K562 (cell line): ENCODE measurements around the gene CLCNKA. TPM values are rescaled to one million over a fixed set of nuclear protein-coding genes. Genes with fewer than 3 reads are reported as not detected.

ENCODE experiments used
- ARID4B ChIP-seq: sonication (generic); formaldehyde crosslinking; IDR thresholded peaks from 2 replicates; pipeline ENCODE4 v1.8.0; 2022; ENCODE audit warnings: mild to moderate bottlenecking, missing genetic modification reagents
- CCAR2 ChIP-seq: fragments of 200-400 bp; formaldehyde crosslinking; IDR thresholded peaks from 2 replicates; pipeline ENCODE4 v1.6.1; 2017; ENCODE audit warnings: mild to moderate bottlenecking, low read depth, low read length
- CREB3L1 ChIP-seq: fragments of 450-650 bp; IDR thresholded peaks from 2 replicates; pipeline ENCODE4 v1.6.1; 2014; ENCODE audit warnings: low read depth, mild to moderate bottlenecking, moderate library complexity, borderline replicate concordance
- ESRRB ChIP-seq: fragments of 250-450 bp; sonication (Bioruptor Pico); IDR thresholded peaks from 2 replicates; pipeline ENCODE4 v1.5.0; 2020; ENCODE audit warnings: mild to moderate bottlenecking, moderate library complexity, borderline replicate concordance
- GATA2 ChIP-seq: sonication (generic); formaldehyde crosslinking; IDR thresholded peaks from 2 replicates; pipeline ENCODE4 v1.4.0; 2020; ENCODE audit warnings: mild to moderate bottlenecking, missing genetic modification reagents
- GATAD2B ChIP-seq: fragments of 450-650 bp; IDR thresholded peaks from 2 replicates; pipeline ENCODE4 v1.6.1; 2017; ENCODE audit warnings: mild to moderate bottlenecking, borderline replicate concordance
- HDAC2 ChIP-seq: fragments of 450-650 bp; IDR thresholded peaks from 2 replicates; pipeline ENCODE4 v1.6.1; 2016; ENCODE audit warnings: mild to moderate bottlenecking
- HDGF ChIP-seq: fragments of 450-650 bp; IDR thresholded peaks from 2 replicates; pipeline ENCODE4 v1.6.1; 2016
- L3MBTL2 ChIP-seq: fragments of 450-650 bp; IDR thresholded peaks from 2 replicates; pipeline ENCODE4 v1.6.1; 2016; ENCODE audit warnings: mild to moderate bottlenecking, moderate library complexity
- NCOA1 ChIP-seq: fragments of 450-650 bp; IDR thresholded peaks from 2 replicates; pipeline ENCODE4 v1.6.1; 2016; ENCODE audit warnings: low read depth
- NELFE ChIP-seq: IDR thresholded peaks from 2 replicates; pipeline ENCODE4 v1.6.1; 2011; ENCODE audit warnings: mild to moderate bottlenecking; ENCODE audit not compliant: insufficient read depth, insufficient read length
- NRF1 ChIP-seq, 2 experiments: fragments of 450-650 bp; IDR thresholded peaks in 1 of 2; conservative IDR thresholded peaks in 1 of 2; 2 replicates each; pipeline ENCODE4 v1.6.1; 2014; ENCODE audit warnings: mild to moderate bottlenecking in 2 of 2
- RBM17 ChIP-seq: fragments of 200-400 bp; formaldehyde crosslinking; IDR thresholded peaks from 2 replicates; pipeline ENCODE4 v1.6.1; 2017; ENCODE audit warnings: low read depth, mild to moderate bottlenecking, low read length, borderline replicate concordance
- RBM39 ChIP-seq: fragments of 200-400 bp; formaldehyde crosslinking; optimal IDR thresholded peaks from 2 replicates; pipeline ENCODE3; 2018; ENCODE audit warnings: low read depth, low read length
- SIN3A ChIP-seq, 2 experiments: fragments of 150-350 bp in 1 of 2; IDR thresholded peaks; 2 replicates each; pipeline ENCODE4 v1.6.1; 2011 to 2016; ENCODE audit warnings: borderline replicate concordance in 2 of 2, low read depth in 2 of 2, low read length in 2 of 2, mild to moderate bottlenecking in 2 of 2, moderate library complexity in 2 of 2; ENCODE audit not compliant: control insufficient read depth in 1 of 2
- SMAD2 ChIP-seq: fragments of 150-350 bp; IDR thresholded peaks from 2 replicates; pipeline ENCODE4 v1.6.1; 2014; ENCODE audit warnings: low read depth, mild to moderate bottlenecking, low read length
- TAF9B ChIP-seq: fragments of 450-650 bp; IDR thresholded peaks from 2 replicates; pipeline ENCODE4 v1.6.1; 2018; ENCODE audit warnings: mild to moderate bottlenecking; ENCODE audit not compliant: partially characterized antibody
- TARDBP ChIP-seq: fragments of 450-650 bp; IDR thresholded peaks from 2 replicates; pipeline ENCODE4 v1.6.1; 2016
- XRCC3 ChIP-seq: fragments of 450-650 bp; IDR thresholded peaks from 2 replicates; pipeline ENCODE4 v1.6.1; 2017; ENCODE audit warnings: mild to moderate bottlenecking, moderate library complexity
- ZNF395 ChIP-seq: fragments of 200-800 bp; sonication (Bioruptor generic); IDR thresholded peaks from 2 replicates; pipeline ENCODE4 v1.6.1; 2017; ENCODE audit warnings: missing genetic modification characterization, missing compliant biosample characterization
- ZNF655 ChIP-seq: fragments of 250-450 bp; sonication (Bioruptor Pico); IDR thresholded peaks from 2 replicates; pipeline ENCODE4 v1.5.0; 2021
- polyA plus RNA-seq, 8 experiments: library from polyadenylated mRNA; depleted of rRNA in 4 of 8; stranded (reverse) in 5 of 8; unstranded in 3 of 8; fragments of >200 nt; fragmentation: Nextera tagmentation in 2 of 8; fragmentation: Illumina TruSeq in 1 of 8; extraction: Ambion mirVana in 2 of 8; extraction: Trizol in 1 of 8; gene quantifications; 2 replicates each; pipeline versions ENCODE4 v1.2.1 to v1.2.3, GENCODE V29; 2011 to 2014; ENCODE audit warnings: inconsistent platforms in 1 of 8, missing spikeins in 1 of 8
- total RNA-seq, 7 experiments: library from RNA; depleted of rRNA in 6 of 7; stranded (reverse); fragments of >200 nt in 6 of 7; fragmentation: Illumina TruSeq in 2 of 7; extraction: Trizol in 2 of 7; gene quantifications; 2 replicates each; pipeline versions ENCODE4 v1.2.1 to v1.2.3, GENCODE V29; 2011 to 2021; ENCODE audit warnings: low replicate concordance in 1 of 7

Gene CLCNKA
- total and polyA plus RNA-seq, 9 of the 15 experiments (the other 6 are each of a cell fraction or from before 2014, with no cell fraction given), result 0.03 to 0.37 (median 0.10) TPM; not detected in 3

- no peak for TF ChIP-seq ARID4B (CRISPR knock-in tag)
- TF ChIP-seq ZNF395, result no peak
- TF ChIP-seq XRCC3, result no peak
- peak; percentile 78; the same call in 1 of the 2 replicates for TF ChIP-seq TARDBP
- peak; percentile 29 to 49; a peak in 3 of 4 replicates for TF ChIP-seq NRF1 (conservative IDR thresholded peaks at IDR 0.05 in 1 of 2, IDR thresholded peaks at IDR 0.05 in 1 of 2)
- no peak for TF ChIP-seq RBM17
- no peak for TF ChIP-seq L3MBTL2
- no peak for TF ChIP-seq SIN3A (IDR thresholded peaks at IDR 0.05; ENCODE audit: borderline replicate concordance in 2 of 2, control insufficient read depth in 1 of 2, low read depth in 2 of 2, low read length in 2 of 2)
- TF ChIP-seq ZNF655, result no peak
- no peak for TF ChIP-seq GATA2 (CRISPR knock-in tag)
- no peak for TF ChIP-seq CREB3L1
- TF ChIP-seq GATAD2B, result no peak
- TF ChIP-seq RBM39, result no peak
- no peak for TF ChIP-seq NCOA1
- TF ChIP-seq NELFE, result no peak
- 0 out of 2 replicates have a peak, but pooled peaks have one; percentile 34 for TF ChIP-seq HDAC2
- TF ChIP-seq TAF9B, result no peak
- TF ChIP-seq ESRRB (CRISPR knock-in tag), result no peak
- TF ChIP-seq HDGF, result peak; percentile 82; the same call in 1 of the 2 replicates
- TF ChIP-seq CCAR2, result no peak
- no peak for TF ChIP-seq SMAD2
These were observed 10.7 kb downstream of the CLCNKA start (continued) for GRCh38 chr1:16032388-16033102.
